Stomach (tissue), 4 donors: ENCODE data around the gene ATP9B.

Experiments
- EP300 ChIP-seq: sonication (generic); formaldehyde crosslinking; IDR thresholded peaks from one replicate; pipeline ENCODE4 v1.6.1; 2017; ENCODE audit warnings: antibody characterized with exemption
- POLR2A ChIP-seq, 4 donors: fragments of 450-650 bp; IDR thresholded peaks; one replicate each; pipeline ENCODE4 v1.6.1; 2016; ENCODE audit warnings: antibody characterized with exemption in 4 of 4, control low read depth in 2 of 4, mild to moderate bottlenecking in 1 of 4, moderate library complexity in 1 of 4
- POLR2AphosphoS5 ChIP-seq, 3 donors: sonication (generic); formaldehyde crosslinking; IDR thresholded peaks; one replicate each; pipeline ENCODE4 v1.6.1; 2016; ENCODE audit warnings: antibody characterized with exemption in 3 of 3
- TF ChIP-seq, protein P1 (sequence below), 7 experiments: fragments of 450-650 bp in 4 of 7; fragments of 200-600 bp in 3 of 7; sonication (generic) in 3 of 7; IDR thresholded peaks; one replicate each; pipeline ENCODE4 v1.5.1; 2016 to 2019; ENCODE audit warnings: antibody characterized with exemption in 7 of 7, control low read depth in 2 of 7, mild to moderate bottlenecking in 1 of 7

DNA sequence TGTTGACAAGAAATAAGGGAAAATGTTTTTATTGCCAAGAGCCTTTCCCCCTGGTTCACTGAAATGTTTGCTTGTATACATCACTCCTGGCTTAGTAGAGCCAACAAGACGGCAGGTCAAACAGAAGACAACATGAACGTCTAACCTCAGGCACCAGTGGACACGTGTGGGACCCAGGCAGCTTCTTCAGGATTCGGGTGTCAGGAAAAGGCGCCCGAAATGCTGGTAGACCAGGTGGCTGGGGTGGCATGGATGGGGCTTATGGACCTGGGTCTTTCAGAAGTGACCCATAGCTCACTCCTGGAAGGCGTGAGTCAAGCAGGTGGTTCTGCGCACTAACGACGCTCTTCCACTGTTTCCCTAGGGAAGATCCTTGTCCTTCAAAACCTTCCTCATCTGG lies 303.3 kb downstream of the ATP9B start:
- TF ChIP-seq, protein P1, sequence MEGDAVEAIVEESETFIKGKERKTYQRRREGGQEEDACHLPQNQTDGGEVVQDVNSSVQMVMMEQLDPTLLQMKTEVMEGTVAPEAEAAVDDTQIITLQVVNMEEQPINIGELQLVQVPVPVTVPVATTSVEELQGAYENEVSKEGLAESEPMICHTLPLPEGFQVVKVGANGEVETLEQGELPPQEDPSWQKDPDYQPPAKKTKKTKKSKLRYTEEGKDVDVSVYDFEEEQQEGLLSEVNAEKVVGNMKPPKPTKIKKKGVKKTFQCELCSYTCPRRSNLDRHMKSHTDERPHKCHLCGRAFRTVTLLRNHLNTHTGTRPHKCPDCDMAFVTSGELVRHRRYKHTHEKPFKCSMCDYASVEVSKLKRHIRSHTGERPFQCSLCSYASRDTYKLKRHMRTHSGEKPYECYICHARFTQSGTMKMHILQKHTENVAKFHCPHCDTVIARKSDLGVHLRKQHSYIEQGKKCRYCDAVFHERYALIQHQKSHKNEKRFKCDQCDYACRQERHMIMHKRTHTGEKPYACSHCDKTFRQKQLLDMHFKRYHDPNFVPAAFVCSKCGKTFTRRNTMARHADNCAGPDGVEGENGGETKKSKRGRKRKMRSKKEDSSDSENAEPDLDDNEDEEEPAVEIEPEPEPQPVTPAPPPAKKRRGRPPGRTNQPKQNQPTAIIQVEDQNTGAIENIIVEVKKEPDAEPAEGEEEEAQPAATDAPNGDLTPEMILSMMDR (IDR thresholded peaks at IDR 0.05), result no peak
- TF ChIP-seq POLR2AphosphoS5 (IDR thresholded peaks at IDR 0.05) (no peak), EP300 (no peak), POLR2A (IDR thresholded peaks at IDR 0.05) (no peak)
